Testis (tissue), 2 donors: ENCODE data around the gene CD28.

ENCODE experiments used
- CTCF ChIP-seq, 3 experiments: fragments of 450-650 bp in 2 of 3; fragments of 200-600 bp in 1 of 3; sonication (generic) in 1 of 3; IDR thresholded peaks; one replicate each; pipeline ENCODE4 v1.5.1; 2016 to 2019; ENCODE audit warnings: antibody characterized with exemption in 3 of 3, mild to moderate bottlenecking in 2 of 3, moderate library complexity in 1 of 3
- POLR2A ChIP-seq: fragments of 450-650 bp; IDR thresholded peaks from one replicate; pipeline ENCODE4 v1.6.1; 2017; ENCODE audit warnings: antibody characterized with exemption, mild to moderate bottlenecking, moderate library complexity

GRCh38 chr2:203683421-203683820 lies 23.0 kb upstream of the CD28 start:
- TF ChIP-seq CTCF (IDR thresholded peaks at IDR 0.05) (no peak), POLR2A (no peak)
